Naive B cell (primary cell): ENCODE measurements around the gene ARHGAP8. TPM values are rescaled to one million over a fixed set of nuclear protein-coding genes. Genes with fewer than 3 reads are reported as not detected.
"Not testable (repeated sequence)": the region's sequence is repeated elsewhere in the genome, so short reads cannot be mapped to it uniquely, and the experiment has no call there.

Experiments
- ATAC-seq, 2 donors: fragments of 150-1000 bp; cut with Tn5 transposase; 2 replicates each; pipeline ENCODE4 v1.10.0; 2021; ENCODE audit warnings: low read depth in 2 of 2, mild to moderate bottlenecking in 2 of 2, moderate library complexity in 2 of 2
- DNase-seq: peaks from one replicate; pipeline ENCODE4 v3.0.0; 2022
- H3K27ac Mint-ChIP-seq, 6 donors: one replicate each; pipeline ENCODE4 v1.8.0; 2020 to 2022; ENCODE audit warnings: mild to moderate bottlenecking in 6 of 6, mixed read lengths in 6 of 6, moderate library complexity in 5 of 6, inconsistent platforms in 2 of 6
- H3K27me3 Mint-ChIP-seq, 3 donors: one replicate each; pipeline ENCODE4 v1.8.0; 2021 to 2022; ENCODE audit warnings: mixed read lengths in 3 of 3, mild to moderate bottlenecking in 1 of 3
- H3K36me3 Mint-ChIP-seq, 2 donors: one replicate each; pipeline ENCODE4 v1.8.0; 2020 to 2022; ENCODE audit warnings: mixed read lengths in 2 of 2, inconsistent platforms in 1 of 2, mild to moderate bottlenecking in 1 of 2
- H3K4me1 Mint-ChIP-seq, 3 donors: one replicate each; pipeline ENCODE4 v1.8.0; 2020 to 2022; ENCODE audit warnings: mixed read lengths in 3 of 3, inconsistent platforms in 1 of 3, mild to moderate bottlenecking in 1 of 3, moderate library complexity in 1 of 3
- H3K4me3 Mint-ChIP-seq, 8 donors: one replicate each; pipeline ENCODE4 v1.8.0; 2020 to 2022; ENCODE audit warnings: mild to moderate bottlenecking in 8 of 8, mixed read lengths in 8 of 8, moderate library complexity in 8 of 8, inconsistent platforms in 2 of 8
- H3K9me3 Mint-ChIP-seq, 7 donors: one replicate each; pipeline ENCODE4 v1.8.0; 2020 to 2022; ENCODE audit warnings: mixed read lengths in 7 of 7, mild to moderate bottlenecking in 5 of 7, inconsistent platforms in 2 of 7, moderate library complexity in 1 of 7
- polyA plus RNA-seq, 6 donors: library from polyadenylated mRNA; unstranded; fragments of 300-500 nt; fragmentation: Illumina TruSeq; gene quantifications; one replicate each; pipeline ENCODE4 v1.2.3, GENCODE V29; 2021; ENCODE audit warnings: low read depth in 6 of 6

The ARHGAP8 gene
- polyA plus RNA-seq, 6 donors from 2014 or later = 0.17 TPM; not detected in 5

- no peak overlapping the region for H3K4me3 Mint-ChIP-seq
- H3K36me3 Mint-ChIP-seq = peaks cover 0 to 10% of the 10 kb centered on the region in 2 donors
- no peak for DNase-seq
- peaks cover 0 to 20% (median 17%) of the 10 kb centered on the region in 7 donors for H3K9me3 Mint-ChIP-seq
- no peaks in the 10 kb centered on the region for H3K4me1 Mint-ChIP-seq
- no peak for ATAC-seq
- H3K27me3 Mint-ChIP-seq = peaks cover 0 to 5% (median 0%) of the 10 kb centered on the region in 3 donors
- peak overlapping the region in 1 of 6 donors; percentile 39 for H3K27ac Mint-ChIP-seq
Measured at GRCh38 chr22:44845796-44846720, 93.7 kb downstream of the ARHGAP8 start.

GRCh38 chr22:44846726-44847275 lies 94.4 kb downstream of the ARHGAP8 start:
- H3K4me1 Mint-ChIP-seq = no peaks in the 10 kb centered on the region
- no peak for ATAC-seq
- H3K36me3 Mint-ChIP-seq = peaks cover 0 to 10% of the 10 kb centered on the region in 2 donors
- H3K4me3 Mint-ChIP-seq = no peak overlapping the region
- H3K27me3 Mint-ChIP-seq = no peaks in the 10 kb centered on the region
- no peak for DNase-seq
- peaks cover 0 to 20% (median 17%) of the 10 kb centered on the region in 7 donors for H3K9me3 Mint-ChIP-seq
- H3K27ac Mint-ChIP-seq = no peak overlapping the region

GRCh38 chr22:44847380-44847779 lies 95.0 kb downstream of the ARHGAP8 start:
- Mint-ChIP-seq H3K4me1 (no peaks in the 10 kb centered on the region), H3K27me3 (no peaks in the 10 kb centered on the region), H3K4me3 (no peak overlapping the region), H3K36me3 (peaks cover 0 to 10% of the 10 kb centered on the region in 2 donors), H3K27ac (no peak overlapping the region), H3K9me3 (peaks cover 0 to 20% (median 17%) of the 10 kb centered on the region in 7 donors)
- DNase-seq (no peak), ATAC-seq (no peak)

DNA sequence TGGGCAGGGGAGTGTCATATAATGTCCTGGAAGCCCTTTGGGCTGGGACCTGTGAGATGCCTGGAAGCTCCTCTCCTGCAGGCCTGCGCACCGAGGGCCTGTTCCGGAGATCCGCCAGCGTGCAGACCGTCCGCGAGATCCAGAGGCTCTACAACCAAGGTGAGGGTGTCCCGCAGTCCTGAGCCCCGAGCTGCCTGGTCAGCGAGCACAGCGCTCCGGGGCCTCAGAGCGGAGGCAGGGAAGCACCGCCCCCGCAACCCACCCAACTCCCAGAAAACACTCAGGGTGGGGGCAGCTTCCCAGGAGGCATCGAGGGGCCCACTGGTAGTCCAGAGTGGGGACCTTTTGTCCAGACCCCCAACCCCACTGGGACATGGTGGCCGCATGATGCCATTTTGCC lies 95.5 kb downstream of the ARHGAP8 start:
- no peak overlapping the region for H3K27ac Mint-ChIP-seq
- H3K36me3 Mint-ChIP-seq = peaks cover 0 to 10% of the 10 kb centered on the region in 2 donors
- no peaks in the 10 kb centered on the region for H3K27me3 Mint-ChIP-seq
- no peaks in the 10 kb centered on the region for H3K4me1 Mint-ChIP-seq
- H3K4me3 Mint-ChIP-seq = no peak overlapping the region
- no peak for DNase-seq
- H3K9me3 Mint-ChIP-seq = peaks cover 0 to 20% (median 17%) of the 10 kb centered on the region in 7 donors
- no peak for ATAC-seq

- DNase-seq (no peak), ATAC-seq (no peak)
- H3K27me3 Mint-ChIP-seq = no peaks in the 10 kb centered on the region
- peaks cover 0 to 10% of the 10 kb centered on the region in 2 donors for H3K36me3 Mint-ChIP-seq
- peaks cover 0 to 20% (median 17%) of the 10 kb centered on the region in 7 donors for H3K9me3 Mint-ChIP-seq
- H3K4me1 Mint-ChIP-seq = no peaks in the 10 kb centered on the region
- H3K4me3 Mint-ChIP-seq = no peak overlapping the region
- no peak overlapping the region for H3K27ac Mint-ChIP-seq
Measured at GRCh38 chr22:44848296-44848741, 95.9 kb downstream of the ARHGAP8 start.

DNA sequence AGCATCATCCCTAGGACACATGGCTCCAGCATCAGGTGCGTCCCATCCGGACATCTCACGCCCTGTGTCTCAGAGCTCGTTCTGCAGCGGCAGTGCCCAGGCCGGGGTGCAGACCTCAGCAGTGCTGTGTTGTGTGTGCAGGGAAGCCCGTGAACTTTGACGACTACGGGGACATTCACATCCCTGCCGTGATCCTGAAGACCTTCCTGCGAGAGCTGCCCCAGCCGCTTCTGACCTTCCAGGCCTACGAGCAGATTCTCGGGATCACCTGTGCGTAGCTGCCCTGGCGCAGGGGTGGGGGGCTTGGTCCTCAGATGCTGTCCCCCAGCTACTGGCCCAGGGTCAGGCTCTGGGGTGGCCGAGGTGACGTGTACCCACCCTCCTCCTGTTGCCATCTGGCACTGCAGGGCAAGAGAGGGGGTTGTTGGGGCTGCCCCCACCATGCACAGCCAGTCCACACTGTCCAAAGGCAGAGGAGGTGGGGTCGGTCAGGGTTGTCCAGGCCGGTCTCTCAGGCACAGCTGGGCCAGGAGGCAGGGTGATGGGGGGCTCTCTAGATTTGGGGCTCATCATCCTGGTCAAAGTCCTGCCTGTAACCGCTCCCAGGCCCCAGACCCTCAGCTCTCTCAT lies 96.5 kb downstream of the ARHGAP8 start:
- Mint-ChIP-seq H3K4me1 (no peaks in the 10 kb centered on the region), H3K4me3 (no peak overlapping the region), H3K9me3 (peaks cover 0 to 16% (median 14%) of the 10 kb centered on the region in 7 donors), H3K27ac (no peak overlapping the region), H3K36me3 (peaks cover 0 to 10% of the 10 kb centered on the region in 2 donors), H3K27me3 (no peaks in the 10 kb centered on the region)
- no peak for DNase-seq
- no peak for ATAC-seq

DNA sequence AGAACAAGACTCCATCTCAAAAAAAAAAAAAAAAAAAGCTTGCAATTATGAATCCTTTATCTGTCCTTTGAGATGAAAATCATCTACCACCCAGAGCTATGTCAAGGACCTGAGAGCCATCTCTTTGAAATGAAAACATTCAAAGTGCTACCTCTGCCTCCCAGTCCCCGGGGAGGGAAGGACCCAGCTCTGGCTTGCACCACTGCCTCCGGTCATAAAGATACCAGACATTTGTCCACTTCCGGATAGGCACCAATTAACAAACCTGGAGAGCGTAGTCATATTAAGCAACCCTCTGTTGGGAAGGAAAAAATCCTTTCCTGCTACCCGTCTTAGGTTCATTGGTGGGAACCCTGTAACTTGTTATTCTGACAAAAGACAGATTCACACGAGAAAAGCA lies 98.6 kb downstream of the ARHGAP8 start:
- H3K4me3 Mint-ChIP-seq = no peak overlapping the region
- H3K4me1 Mint-ChIP-seq = no peaks in the 10 kb centered on the region
- H3K27me3 Mint-ChIP-seq = no peaks in the 10 kb centered on the region
- H3K36me3 Mint-ChIP-seq = no peaks in the 10 kb centered on the region
- DNase-seq (no peak), ATAC-seq (no peak)
- H3K9me3 Mint-ChIP-seq = no peaks in the 10 kb centered on the region
- no peak overlapping the region for H3K27ac Mint-ChIP-seq

GRCh38 chr22:44854641-44855040 lies 102.3 kb downstream of the ARHGAP8 start:
- not testable (repeated sequence) for ATAC-seq, H3K27ac Mint-ChIP-seq

GRCh38 chr22:44855855-44856254 lies 103.5 kb downstream of the ARHGAP8 start:
- Mint-ChIP-seq H3K36me3 (no peaks in the 10 kb centered on the region), H3K4me1 (no peaks in the 10 kb centered on the region), H3K4me3 (no peak overlapping the region), H3K27ac (peak overlapping the region in 2 of 6 donors; percentile 29 to 49), H3K27me3 (no peaks in the 10 kb centered on the region), H3K9me3 (no peaks in the 10 kb centered on the region)
- no peak for ATAC-seq
- no peak for DNase-seq

More at GRCh38 chr22:44854641-44855040, 102.3 kb downstream of the ARHGAP8 start:
- H3K4me3 Mint-ChIP-seq, H3K27me3 Mint-ChIP-seq, H3K4me1 Mint-ChIP-seq, H3K9me3 Mint-ChIP-seq, DNase-seq, H3K36me3 Mint-ChIP-seq: not testable (repeated sequence)

- not testable (repeated sequence) for H3K27ac Mint-ChIP-seq, H3K4me3 Mint-ChIP-seq, ATAC-seq, H3K4me1 Mint-ChIP-seq, H3K9me3 Mint-ChIP-seq, DNase-seq, H3K36me3 Mint-ChIP-seq
- peaks cover 0 to 12% (median 9%) of the 10 kb centered on the region in 3 donors for H3K27me3 Mint-ChIP-seq
Measured at GRCh38 chr22:44858819-44859218, 106.4 kb downstream of the ARHGAP8 start.

- peaks cover 0 to 1% (median 0%) of the 10 kb centered on the region in 7 donors for H3K9me3 Mint-ChIP-seq
- H3K27ac Mint-ChIP-seq = no peak overlapping the region
- H3K4me1 Mint-ChIP-seq = no peaks in the 10 kb centered on the region
- no peak overlapping the region for H3K4me3 Mint-ChIP-seq
- ATAC-seq (no peak), DNase-seq (no peak)
- H3K27me3 Mint-ChIP-seq = peaks cover 0 to 12% (median 10%) of the 10 kb centered on the region in 3 donors
- no peaks in the 10 kb centered on the region for H3K36me3 Mint-ChIP-seq
Measured at GRCh38 chr22:44859641-44860040, 107.3 kb downstream of the ARHGAP8 start.

DNA sequence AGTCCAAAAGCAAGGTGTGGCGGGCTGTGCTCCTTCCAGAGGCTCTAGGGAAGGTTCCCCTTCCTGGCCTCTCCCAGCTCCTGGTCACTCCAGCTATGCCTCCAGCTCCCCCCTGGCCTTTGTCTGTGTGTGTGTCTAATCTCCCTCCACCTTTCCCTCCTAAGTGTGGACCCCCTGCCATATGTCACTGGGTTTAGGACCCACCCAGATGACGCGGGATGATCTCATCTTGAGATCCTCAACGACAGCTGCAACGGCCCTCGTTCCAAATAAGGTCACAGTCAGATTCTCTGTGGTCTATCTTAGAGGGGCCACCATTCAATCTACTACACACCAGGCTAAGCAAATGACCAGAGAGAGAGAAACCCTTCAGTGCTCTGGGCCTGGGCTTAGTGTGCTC lies 107.9 kb downstream of the ARHGAP8 start:
- Mint-ChIP-seq H3K4me3 (no peak overlapping the region), H3K9me3 (peaks cover 0 to 1% (median 0%) of the 10 kb centered on the region in 7 donors), H3K27me3 (peaks cover 0 to 12% (median 10%) of the 10 kb centered on the region in 3 donors), H3K4me1 (no peaks in the 10 kb centered on the region), H3K36me3 (no peaks in the 10 kb centered on the region), H3K27ac (no peak overlapping the region)
- no peak for ATAC-seq
- no peak for DNase-seq

DNA sequence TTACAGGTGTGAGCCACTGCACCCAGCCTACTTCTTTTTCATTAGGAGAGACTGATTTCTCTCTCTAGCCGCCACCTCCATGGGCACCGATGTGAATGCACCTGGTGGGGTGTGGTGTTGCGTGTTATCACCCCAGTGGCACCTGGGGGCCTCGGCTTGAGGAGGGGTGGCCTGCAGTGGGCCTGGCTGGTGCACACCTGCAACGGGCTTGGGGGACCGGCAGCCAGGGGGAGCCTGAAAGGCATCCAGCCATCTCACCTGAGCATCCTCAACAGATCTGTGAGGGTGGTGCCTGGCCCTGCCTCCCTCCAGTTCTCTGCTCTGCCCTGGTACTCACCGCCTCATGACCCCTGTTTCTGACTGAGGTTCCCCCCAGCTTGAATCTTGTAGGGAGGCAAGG lies 108.9 kb downstream of the ARHGAP8 start:
- Mint-ChIP-seq H3K4me1 (no peaks in the 10 kb centered on the region), H3K36me3 (no peaks in the 10 kb centered on the region), H3K4me3 (no peak overlapping the region), H3K27me3 (peaks cover 4 to 12% (median 10%) of the 10 kb centered on the region in 3 donors), H3K9me3 (peaks cover 0 to 1% (median 0%) of the 10 kb centered on the region in 7 donors), H3K27ac (peak overlapping the region in 1 of 6 donors; percentile 76)
- DNase-seq (no peak), ATAC-seq (no peak)
